ENCODE results near the gene MTUS2. TPM values are rescaled to one million over a fixed set of nuclear protein-coding genes. Genes with fewer than 3 reads are reported as not detected.

MTUS2 gene
- total RNA-seq, 1 donor from 2014 or later = 0.67 TPM

GRCh38 chr13:29480893-29481525 lies 660.9 kb downstream of the MTUS2 start:
- Histone ChIP-seq H2AFZ (replicated peaks) (no peak overlapping the region), H3F3A (ENCODE audit: low read depth) (peaks cover 14% of the 10 kb centered on the region), H3K4me1 (peaks cover 19% of the 10 kb centered on the region), H3K4me3 (no peak overlapping the region), H3K36me3 (no peaks in the 10 kb centered on the region), H3K9me3 (ENCODE audit: low read depth) (no peaks in the 10 kb centered on the region), H3K9ac (no peak overlapping the region), H3K27me3 (no peaks in the 10 kb centered on the region), H3K4me2 (no peak overlapping the region), H4K20me1 (ENCODE audit: low read depth) (no peaks in the 10 kb centered on the region), H3K79me2 (ENCODE audit: low read depth) (no peaks in the 10 kb centered on the region), H3K27ac (no peak overlapping the region)
- DNase-seq (ENCODE audit: low spot score) = no peak
- TF ChIP-seq CTCF (IDR thresholded peaks at IDR 0.05) = no peak
- TF ChIP-seq EZH2phosphoT487 (IDR thresholded peaks at IDR 0.05) = no peak
- no peak for TF ChIP-seq EZH2 (IDR thresholded peaks at IDR 0.05)
- H3K4me1 Mint-ChIP-seq = peaks cover 24% of the 10 kb centered on the region
- H3K27ac Mint-ChIP-seq = no peak overlapping the region
- H3K27me3 Mint-ChIP-seq (ENCODE audit: insufficient read depth, low read depth) = peaks cover 9% of the 10 kb centered on the region
- H3K36me3 Mint-ChIP-seq = no peaks in the 10 kb centered on the region
- H3K9me3 Mint-ChIP-seq = no peaks in the 10 kb centered on the region
- H3K4me3 Mint-ChIP-seq = no peak overlapping the region

GRCh38 chr13:29481603-29482002 lies 661.5 kb downstream of the MTUS2 start:
- no peak overlapping the region for H3K4me3 ChIP-seq
- Mint-ChIP-seq H3K27me3 (ENCODE audit: insufficient read depth, low read depth) (peaks cover 9% of the 10 kb centered on the region), H3K36me3 (no peaks in the 10 kb centered on the region), H3K4me1 (peaks cover 26% of the 10 kb centered on the region), H3K9me3 (peaks cover under 1% of the 10 kb centered on the region), H3K4me3 (no peak overlapping the region), H3K27ac (no peak overlapping the region)
- DNase-seq (ENCODE audit: low spot score) = no peak
- H3K9me3 ChIP-seq (ENCODE audit: low read depth) = no peaks in the 10 kb centered on the region
- peaks cover 19% of the 10 kb centered on the region for H3K4me1 ChIP-seq
- H3K4me2 ChIP-seq = no peak overlapping the region
- H3K27me3 ChIP-seq = no peaks in the 10 kb centered on the region
- H3K36me3 ChIP-seq = no peaks in the 10 kb centered on the region
- H3K79me2 ChIP-seq (ENCODE audit: low read depth) = no peaks in the 10 kb centered on the region
- no peak for TF ChIP-seq CTCF (IDR thresholded peaks at IDR 0.05)
- no peak overlapping the region for H3K9ac ChIP-seq
- H3K27ac ChIP-seq = no peak overlapping the region
- H4K20me1 ChIP-seq (ENCODE audit: low read depth) = no peaks in the 10 kb centered on the region
- H2AFZ ChIP-seq (replicated peaks) = no peak overlapping the region
- peaks cover 14% of the 10 kb centered on the region for H3F3A ChIP-seq (ENCODE audit: low read depth)

- Histone ChIP-seq H3K4me2 (no peak overlapping the region), H3K27ac (no peak overlapping the region), H4K20me1 (ENCODE audit: low read depth) (no peaks in the 10 kb centered on the region), H3K4me1 (peaks cover 19% of the 10 kb centered on the region), H3K27me3 (no peaks in the 10 kb centered on the region), H3K79me2 (ENCODE audit: low read depth) (no peaks in the 10 kb centered on the region), H2AFZ (replicated peaks) (no peak overlapping the region), H3K36me3 (no peaks in the 10 kb centered on the region), H3K4me3 (no peak overlapping the region), H3K9ac (no peak overlapping the region), H3K9me3 (ENCODE audit: low read depth) (no peaks in the 10 kb centered on the region), H3F3A (ENCODE audit: low read depth) (peaks cover 14% of the 10 kb centered on the region)
- no peak for TF ChIP-seq CTCF (IDR thresholded peaks at IDR 0.05)
- TF ChIP-seq EZH2phosphoT487 (IDR thresholded peaks at IDR 0.05) = no peak
- no peak for TF ChIP-seq EZH2 (IDR thresholded peaks at IDR 0.05)
- Mint-ChIP-seq H3K27ac (no peak overlapping the region), H3K4me3 (no peak overlapping the region), H3K36me3 (no peaks in the 10 kb centered on the region), H3K27me3 (ENCODE audit: insufficient read depth, low read depth) (peaks cover 6% of the 10 kb centered on the region), H3K9me3 (peaks cover 2% of the 10 kb centered on the region), H3K4me1 (peaks cover 27% of the 10 kb centered on the region)
- DNase-seq (ENCODE audit: low spot score) = no peak
Measured at GRCh38 chr13:29482504-29482903, 662.4 kb downstream of the MTUS2 start.

Data from neural progenitor cell (in vitro differentiated cells).